Activated CD8-positive, alpha-beta memory T cell treated with anti-CD3 and anti-CD28 coated beads, Interleukin-2, amount 50 U/mL, for 24 hours (primary cell): ENCODE results near the gene TUSC2.

ENCODE experiments used
- DNase-seq: peaks from one replicate; pipeline ENCODE4 v3.0.0-alpha.2; 2020; ENCODE audit errors: extremely low read depth

TUSC2 gene, protein sequence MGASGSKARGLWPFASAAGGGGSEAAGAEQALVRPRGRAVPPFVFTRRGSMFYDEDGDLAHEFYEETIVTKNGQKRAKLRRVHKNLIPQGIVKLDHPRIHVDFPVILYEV

DNA sequence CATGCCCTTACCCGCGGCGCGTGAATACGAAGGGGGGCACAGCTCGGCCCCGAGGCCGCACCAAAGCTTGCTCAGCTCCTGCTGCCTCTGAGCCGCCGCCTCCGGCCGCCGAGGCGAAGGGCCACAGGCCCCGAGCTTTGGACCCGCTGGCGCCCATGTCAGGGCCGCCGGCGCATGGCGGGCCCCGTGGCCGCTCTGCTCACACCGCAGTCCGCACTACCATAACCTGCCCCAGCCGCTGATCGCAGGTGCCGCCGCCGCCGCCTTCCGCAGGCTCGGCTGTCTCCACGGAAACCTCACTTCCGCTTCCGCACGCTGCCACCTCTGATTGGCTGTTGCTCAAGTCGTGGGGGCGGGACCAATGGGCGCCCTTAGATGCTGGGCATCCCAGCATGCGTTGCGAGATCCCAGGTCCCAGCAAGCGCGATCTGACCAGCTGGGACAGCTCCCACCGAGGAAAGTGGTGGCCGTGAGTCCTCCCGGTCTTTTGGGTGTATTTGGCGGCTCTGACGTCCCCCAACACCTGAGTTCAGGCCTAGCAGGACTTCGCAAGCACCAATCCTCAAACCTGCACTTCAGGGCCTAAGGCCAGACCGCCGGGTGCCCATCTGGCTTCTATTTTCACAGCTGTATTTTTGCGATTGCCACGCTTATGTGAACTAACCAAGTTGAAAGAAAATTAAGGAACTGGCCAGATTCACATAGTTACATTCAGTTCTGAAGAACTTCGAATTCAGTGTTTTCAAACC lies at the start of gene TUSC2:
TUSC2 (minus strand) TSS at position 281 of the 749 bp plus-strand sequence; CDS start at position 157, 124 bp downstream.
- DNase-seq: peak; percentile 91

DNA sequence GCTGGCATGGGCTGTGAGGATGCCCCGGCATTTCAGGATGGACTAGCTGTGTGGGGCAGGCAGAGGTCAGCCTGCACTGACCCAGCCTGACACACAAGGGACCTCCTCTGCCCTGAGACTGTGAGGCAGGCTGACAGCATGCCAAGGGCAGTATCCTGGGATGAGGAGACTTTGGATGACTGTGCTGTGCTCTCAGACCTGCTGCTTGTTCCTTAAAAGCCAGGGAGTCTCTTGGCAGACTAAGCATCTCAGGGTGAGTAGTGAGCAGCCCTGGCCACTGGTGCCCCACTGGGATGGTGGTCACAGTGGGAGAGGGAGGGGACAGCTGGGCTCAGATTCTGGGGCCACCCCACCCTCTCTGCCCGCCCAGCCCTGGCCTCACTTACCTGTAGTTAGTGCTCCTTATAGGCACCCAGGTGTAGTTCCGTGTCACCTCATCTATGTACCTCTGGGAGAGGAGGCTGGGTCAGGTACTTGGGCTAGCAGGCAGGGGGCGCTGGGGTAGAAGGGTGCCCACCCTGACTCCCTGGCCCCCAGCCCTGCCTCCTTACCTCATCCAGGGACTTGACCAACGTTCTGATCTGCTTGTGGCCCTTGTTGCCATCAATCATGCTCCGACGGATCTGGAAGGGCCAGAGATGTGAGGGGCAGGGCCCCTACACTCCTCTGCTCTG lies 47.4 kb upstream of the TUSC2 start:
- no peak for DNase-seq

DNA sequence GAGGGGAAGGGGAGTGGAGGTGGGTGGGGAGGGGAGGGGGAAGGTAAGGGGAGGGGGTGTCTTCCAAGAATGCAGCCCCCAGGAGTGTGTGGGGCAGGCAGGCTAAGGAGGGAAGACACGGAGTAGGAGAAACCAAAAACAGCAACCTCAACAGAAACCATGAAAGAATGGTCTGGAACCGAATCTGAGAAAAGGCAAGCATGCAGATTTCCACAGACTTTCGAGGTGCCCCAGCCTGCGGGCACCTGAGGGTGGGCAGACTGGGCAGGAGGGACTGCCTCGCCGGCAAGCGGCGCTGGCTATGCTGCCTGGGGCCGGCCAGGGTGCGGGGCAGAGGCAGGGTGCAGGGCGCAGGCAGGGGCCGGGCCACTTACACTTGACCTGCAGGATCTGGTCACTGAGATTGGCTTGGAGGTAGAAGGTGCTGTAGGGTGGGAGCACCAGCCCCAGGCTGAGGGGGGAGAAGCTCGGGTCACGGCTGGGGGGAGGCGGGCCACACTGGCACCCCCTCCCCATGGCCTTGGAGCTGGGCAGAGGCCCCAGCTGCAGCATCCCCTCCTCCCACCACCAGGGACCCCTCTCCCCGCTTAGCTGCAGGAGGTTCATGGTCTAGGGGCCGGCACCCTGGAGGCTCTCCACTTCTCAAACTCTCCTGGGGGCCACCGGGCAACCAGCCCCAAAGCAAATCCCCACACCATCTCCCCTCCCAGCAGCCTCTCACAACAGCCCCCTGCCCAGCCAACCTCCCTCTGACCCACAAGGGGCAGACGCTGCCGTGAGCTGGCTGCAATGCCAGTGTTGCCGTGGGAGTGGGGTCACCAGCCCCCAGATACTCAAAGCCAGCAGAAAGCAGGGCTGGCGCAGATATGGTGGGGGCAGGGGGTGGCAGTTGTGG lies 46.6 kb upstream of the TUSC2 start:
- no peak for DNase-seq

DNA sequence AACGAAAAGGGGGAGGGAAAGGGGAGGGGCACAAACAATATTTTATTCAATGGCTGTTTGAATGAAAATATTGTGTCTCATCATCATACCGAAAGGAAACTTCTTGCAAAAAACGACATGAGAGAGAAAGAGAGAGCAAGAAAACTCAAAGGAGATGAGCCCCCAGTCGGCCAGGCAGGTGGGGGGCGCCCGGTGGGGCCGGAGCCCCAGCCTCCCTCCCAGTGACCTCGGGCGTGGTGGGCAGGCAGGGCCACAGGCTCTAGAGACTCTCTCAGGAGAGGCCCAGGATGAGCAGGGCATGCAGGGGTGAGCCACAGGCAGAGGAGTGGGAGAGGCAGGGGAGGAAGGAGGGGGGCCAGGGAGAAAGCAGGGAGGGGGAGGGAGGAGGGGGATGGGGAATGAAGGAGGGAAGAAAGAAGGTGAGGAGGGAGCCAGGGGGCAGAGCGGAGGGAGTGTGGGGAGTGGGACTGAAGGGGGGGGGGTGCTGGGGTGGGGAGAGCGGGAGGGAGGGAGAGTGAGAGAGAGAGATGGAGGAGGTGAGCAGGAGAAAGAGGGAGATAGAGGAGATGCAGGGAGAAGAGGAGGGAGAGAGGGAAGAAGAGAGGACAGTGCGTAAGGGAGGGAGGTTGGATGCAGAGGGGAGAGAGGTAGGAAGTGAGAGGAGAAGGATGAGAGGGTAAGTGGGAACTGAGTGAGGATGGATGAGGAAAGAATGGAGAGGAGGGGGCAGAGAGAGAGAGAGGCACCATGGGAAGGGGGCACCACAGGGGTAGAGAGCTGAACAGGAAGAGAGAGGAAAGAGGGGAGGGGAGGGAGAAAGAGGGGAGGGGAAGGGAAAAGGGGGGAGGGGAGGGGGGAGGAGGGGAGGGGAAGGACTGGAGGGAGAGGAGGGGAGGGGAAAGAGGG lies 45.4 kb upstream of the TUSC2 start:
- DNase-seq: no peak

DNA sequence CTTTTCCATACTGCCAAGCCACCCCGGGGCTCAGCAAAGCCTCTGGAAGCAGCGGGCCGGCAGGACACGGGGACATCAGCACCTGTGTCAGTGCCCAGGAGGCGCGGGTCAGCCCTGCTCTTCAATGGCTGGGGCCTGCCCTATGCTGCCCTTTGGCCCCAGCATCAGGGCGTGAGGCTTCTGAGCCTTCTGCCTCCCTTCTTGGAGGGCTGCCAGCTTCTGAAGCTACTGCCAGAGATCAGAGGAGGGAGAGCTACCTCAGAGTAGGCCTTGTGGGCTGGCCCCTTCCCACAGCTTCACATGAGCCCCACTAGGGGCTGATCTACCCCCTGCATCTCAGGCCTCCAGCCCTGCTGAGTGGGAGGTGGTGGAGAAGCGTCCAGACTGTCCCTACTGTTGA lies 44.3 kb upstream of the TUSC2 start:
- no peak for DNase-seq

DNA sequence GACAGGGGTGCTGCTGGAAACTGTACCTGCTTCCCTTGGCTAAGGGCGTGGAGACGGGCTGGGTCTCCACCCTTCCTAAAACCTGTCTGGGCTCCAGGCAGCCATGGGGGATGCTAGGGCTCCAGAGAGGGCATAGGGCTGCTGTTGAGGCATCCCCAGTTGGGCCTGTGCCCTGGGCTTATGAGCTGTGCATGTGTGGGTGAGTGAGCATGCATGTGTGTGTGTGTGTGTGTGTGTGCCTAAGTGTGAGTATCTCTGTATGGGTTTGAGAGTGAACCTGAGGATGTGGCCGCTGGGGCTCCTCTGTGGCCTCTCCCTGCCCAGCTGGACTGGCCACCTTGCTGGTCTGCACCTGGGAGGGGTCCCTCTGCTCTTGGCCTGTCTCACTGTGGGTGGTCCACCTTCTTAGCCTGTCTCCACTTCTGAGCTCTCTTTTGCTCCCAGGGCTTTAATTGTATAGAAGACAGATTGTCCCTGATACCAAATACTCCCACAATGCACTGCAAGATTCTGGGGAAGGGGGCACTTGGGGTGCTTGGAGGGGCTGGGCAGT lies 43.2 kb upstream of the TUSC2 start:
- no peak for DNase-seq

DNA sequence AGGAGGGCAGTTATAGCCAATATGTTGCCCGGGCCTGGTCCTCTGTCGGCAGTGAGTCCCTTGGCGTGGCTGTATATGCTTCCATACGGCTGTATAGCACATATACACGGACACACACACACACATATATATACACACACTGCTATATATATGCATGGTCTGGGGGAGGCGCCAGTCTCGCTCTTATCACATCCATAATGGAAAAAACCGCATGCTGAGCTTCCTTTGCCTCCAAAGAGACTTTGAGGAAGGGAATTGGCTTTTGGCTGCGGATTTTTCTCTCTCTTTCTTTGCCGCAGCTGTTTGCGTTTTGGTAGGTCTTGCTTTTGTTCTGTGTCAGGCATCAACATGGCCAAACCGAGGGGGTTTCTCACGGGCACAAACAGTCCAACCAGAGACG lies 42.6 kb upstream of the TUSC2 start:
- no peak for DNase-seq

DNA sequence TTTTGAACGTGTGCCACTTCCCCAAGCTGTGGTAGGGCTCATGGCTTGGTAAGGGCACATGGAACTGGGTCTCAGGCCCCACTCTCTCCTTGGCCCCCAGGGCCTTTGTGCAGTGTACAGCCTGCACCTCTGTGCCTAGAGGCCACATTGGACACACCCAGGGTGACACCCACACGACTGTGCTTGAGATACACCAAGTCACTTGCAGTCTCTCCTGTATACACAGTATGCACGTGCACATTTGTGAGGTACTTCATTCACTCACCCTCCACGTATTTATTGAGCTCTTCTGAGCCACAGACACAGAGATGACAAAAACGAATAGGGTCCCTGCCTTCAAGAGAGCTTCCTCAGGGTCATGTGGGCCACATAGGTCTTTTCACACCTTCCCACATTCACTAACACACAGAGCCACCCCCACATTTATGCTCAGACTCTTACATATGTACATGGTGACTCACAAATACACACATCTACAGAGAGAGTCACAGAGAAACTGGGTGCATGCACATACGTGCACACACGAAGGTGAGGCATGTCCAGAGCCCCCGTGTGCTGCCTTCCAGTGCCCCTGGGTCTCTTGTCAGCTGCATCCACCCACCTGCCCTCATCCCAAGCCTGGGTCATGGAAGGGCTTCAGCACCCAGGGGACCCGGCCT lies 41.1 kb upstream of the TUSC2 start:
- DNase-seq: no peak

DNA sequence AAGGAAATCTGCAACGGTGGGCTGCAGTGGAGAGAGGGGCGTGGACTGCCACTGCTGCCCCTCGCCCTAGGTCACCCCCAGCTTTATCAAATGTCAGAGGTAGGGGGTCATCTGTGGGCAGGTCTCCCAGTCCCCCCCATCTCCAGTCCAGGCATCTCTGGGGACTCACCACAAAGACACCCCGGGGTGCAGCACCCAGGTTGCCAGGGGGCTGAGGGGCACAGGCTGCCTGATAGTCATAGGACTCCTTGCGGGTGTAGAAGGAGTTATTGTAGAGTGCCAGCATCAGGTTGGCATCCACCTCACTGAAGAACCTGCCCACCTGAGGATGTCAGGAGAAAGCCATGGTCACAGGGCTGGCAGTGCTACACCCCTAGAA lies 37.8 kb upstream of the TUSC2 start:
- no peak for DNase-seq

DNA sequence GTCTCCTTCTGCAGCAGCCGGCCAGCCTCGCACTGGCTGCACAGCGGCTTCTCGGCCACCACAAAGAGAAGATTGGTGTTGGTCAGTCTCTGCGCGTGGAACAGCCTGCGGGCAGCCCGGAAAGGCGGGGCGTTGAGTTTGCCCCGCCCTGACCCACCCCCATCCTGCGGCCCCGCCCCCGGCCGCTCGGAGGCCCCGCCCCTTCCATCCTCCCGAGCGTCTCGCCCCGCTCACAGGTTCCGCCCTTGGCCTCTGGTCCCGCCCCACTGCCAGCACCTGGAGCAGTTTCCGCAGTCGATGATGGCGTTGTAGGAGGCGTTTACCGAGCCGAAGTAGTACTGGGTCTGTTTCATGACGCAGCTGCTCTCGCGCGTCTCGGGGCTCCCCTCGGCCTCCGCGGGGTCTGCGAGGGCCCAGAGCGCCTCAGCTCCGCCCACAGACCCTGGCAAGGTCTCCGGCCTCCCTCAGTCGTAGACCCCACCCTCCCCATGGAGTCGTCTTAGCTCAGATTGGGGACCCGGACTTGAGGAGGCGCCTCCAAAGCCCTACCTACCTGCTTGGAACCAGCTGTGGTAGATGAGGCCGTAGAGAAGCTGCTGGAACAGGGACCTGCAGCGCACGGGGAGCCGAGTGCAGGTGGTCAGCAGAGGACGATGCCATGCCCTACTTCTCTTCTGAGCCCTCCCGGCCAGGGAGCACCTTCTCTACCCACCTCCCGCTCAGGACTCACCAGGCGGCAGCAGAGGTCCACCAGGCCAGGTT lies 37.2 kb upstream of the TUSC2 start:
- peak; percentile 84 for DNase-seq

DNA sequence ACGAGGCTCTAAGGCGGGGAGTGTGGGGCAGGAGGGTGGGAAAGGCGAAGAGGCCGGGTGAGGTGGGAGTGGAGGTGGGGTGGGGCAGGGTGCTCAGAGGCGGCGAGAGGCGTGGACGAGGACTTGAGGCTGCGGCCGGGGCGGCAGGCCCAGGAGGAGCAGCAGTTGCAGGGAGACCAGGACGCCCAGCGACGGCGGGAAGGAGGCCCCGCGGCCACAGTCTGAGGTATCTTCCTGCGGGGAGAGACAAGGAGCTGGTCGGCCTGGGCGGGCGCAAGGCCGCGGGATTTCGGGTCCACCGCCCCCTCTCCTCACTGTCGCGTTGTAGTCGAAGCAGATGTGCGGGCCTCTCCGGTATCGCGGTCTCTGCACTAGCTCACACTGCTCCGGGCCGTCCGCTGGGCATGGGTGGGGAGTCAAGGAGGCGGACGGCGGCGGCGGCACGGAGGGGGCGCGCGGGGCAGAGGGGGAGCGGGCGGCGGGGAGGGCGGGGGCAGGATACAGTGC lies 36.6 kb upstream of the TUSC2 start:
- no peak for DNase-seq

DNA sequence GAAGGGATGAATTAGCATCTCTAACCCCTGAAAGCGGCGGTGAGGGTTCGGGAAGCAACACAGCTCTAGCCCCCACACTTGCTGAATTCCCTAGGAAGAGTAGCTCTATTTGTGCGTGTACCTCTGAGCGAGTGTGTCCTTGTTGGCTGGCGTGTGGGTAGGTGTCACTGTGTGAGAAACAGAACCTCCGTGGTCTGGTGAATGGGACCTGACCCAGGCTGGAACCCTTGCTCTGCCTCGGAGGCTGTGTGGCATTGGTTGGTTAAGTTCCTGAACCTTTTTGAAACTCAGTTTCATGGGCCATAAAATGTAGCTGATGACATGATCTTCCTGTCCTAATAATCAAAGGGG lies 31.7 kb upstream of the TUSC2 start:
- DNase-seq: no peak

DNA sequence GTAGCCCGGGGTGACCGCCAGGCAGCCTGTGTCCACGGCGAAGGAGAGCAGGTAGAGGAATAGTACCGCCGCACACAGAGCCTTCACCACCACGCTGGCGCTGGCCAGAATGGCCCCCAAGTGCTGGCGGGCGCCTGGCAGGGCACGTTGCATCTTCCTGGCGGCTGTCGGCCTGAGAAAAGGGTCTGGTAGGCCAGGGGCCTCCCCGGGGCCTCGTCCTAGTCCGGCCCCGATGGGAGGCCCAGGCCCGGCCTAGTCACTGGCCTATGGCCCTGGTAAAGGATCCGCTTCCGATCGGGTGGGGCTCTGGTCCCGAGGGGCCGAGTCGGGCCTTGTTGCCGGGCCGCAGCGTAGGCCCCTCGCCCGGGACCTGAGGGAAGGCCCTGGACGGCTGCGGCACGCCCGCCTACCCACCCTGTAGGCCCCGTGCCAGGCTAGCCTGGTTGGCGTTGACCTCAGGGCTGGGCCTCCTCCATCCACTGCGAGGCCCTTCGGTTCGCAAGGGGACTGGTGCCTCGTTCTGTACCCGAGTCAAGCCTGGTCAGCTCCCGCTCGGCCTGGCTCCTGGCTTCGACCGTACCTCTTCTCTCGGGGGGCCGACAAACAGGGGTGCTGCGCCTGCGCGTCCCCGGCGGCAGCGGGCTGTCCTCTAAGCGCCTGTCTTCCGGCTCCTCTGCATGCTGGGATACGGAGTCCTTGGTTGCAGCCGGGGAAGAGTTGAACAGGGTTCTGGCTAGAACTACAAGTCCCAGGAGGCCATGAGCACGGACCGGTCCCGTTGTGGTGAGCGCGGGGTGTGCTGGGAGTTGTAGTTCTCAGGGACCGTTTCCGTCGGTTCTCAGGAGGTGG lies 31.1 kb upstream of the TUSC2 start, which contains the start of gene TMEM115:
TMEM115 (minus strand) TSS at position 611 of the 849 bp plus-strand sequence; CDS start at position 153, 458 bp downstream.
- DNase-seq: peak; percentile 91

DNA sequence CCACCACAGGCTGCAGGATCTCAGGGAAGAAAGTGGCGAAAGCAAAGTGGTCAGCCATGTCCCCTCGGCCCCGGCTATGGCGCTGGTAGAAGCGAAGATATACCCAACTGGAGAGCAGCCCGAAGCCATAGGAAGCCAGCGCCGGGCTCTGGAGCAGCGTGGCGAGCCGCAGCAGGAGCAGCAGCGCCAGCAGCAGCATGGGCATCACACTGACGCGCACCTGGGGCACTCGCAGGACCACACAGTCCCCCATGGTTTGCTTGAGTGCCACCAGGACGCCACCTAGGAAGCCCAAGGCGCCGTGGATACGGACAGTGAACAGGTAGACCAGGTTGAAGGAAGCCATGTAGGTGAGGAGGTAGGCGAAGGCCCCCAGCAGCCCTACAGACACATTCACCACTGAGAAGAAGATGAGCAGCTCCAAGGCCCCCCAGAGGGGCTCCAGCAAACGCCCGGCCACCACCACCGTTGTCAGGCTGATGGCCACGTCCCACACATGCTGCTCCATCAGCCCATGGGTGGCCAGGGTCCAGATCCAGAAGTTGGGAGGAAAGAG lies 30.4 kb upstream of the TUSC2 start:
- no peak for DNase-seq

DNA sequence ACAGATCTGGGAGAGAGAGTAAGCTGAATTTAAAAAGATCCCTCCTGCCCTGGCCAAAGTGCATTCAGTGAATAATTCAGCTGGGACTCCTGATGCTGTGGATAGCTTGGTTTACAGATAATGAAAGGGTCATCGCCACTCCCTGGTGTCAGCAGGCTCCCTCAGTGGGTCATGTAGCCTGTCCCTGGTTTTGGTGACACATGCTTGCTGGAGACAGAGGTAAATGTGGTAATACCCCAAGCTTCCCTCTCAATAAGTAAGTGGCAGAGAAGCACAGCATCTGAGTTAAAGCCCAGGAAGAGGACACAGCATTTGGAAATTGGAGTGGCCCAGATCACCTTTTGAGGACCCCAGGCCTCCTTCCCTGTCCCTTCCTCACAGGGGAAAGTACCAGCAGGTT lies 29.5 kb upstream of the TUSC2 start:
- no peak for DNase-seq

DNA sequence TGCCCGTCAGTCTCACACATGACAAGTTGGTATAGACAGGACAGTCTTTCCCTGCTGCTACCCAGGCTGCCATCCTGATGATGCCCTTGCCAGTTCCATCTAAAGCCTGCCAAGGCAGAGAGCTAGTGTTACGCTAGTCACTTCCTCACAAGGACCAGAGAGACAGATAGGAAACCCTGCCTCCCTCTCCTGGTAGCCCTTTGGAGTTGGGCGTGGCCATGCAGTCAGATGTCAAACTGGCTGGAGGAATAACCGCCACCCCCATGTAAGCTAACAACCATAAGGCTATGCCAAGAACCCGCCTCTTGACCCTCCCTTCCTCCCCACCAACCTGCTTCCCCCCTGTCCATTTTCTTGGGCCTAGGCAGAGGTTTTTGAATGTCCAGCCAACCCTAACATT lies 28.5 kb upstream of the TUSC2 start:
- no peak for DNase-seq

DNA sequence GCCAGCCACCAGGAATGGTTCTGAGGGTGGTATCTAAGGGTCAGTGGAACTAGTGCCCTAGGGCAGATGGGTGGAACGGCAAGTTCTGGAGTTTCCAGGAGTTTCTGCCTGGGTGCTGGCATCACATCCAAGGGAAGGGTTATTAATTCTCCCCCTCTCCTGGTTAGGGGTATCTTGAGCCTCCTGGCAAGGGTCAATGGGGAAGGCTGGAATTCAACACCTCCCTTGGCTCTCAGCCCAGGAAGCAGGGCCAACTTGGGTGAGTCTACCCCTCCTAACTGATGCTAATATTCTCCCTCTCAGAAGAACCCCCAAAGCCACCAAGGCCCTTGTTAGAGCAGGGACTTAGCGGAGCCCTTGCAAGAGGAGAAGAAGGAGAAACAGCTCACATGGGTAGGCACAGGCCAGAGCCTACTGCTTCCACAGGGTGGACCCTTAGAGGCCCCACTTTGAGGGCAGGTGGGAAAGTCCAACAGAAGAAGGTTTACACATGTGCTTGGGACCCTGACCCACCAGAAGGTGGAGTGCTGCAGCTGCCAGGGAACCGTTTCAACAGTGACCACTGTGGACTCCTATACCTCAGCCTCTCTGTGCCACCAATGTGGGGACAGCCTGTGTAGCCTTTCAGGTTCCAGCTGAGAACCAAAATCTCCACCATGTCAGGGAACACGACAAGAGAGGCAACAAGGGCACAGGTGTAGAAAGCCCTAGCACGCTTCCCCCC lies 28.0 kb upstream of the TUSC2 start:
- no peak for DNase-seq
